NCI-H146 (cell line): ENCODE measurements around the gene ASTN2.

Source experiments
- DNase-seq: peaks from one replicate; lab custom pipeline; 2025; lab: John Stamatoyannopoulos, UW

ASTN2 gene

DNA sequence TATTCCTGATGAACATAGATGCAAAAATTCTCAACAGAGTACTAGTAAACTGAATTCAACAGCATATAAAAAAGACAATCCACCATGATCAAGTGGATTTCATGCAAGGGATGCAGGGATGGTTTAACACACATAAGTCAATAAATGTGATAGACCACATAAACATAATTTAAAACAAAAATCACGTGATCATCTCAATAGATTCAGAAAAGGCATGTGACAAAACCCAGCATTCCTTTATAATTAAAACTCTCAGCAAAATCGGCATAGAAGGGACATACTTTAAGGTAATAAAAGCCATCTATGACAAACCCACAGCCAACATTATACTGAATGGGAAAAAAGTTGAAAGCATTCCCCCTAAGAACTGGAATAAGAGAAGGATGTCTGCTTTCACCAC lies 894.6 kb downstream of the ASTN2 start:
- no peak for DNase-seq

DNA sequence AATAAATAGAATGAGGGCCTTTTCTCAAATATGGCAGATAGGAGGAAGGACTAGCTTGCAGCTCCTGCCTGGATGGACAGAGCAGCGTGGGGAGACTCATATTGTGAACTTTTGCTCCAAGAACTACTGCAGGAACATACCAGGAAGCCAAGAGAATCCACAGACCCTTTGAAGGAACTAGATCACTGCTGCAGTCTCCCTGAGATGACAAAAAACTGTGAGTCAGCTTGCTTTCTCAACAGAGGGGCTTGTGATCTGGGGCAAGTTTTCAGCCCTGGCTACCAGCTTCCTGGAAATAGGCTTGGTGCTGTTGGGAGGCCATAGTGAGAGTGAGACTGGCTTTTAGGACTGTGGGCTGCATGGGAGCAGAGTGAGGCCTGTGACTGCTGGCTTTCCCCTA lies 898.4 kb downstream of the ASTN2 start:
- no peak for DNase-seq

DNA sequence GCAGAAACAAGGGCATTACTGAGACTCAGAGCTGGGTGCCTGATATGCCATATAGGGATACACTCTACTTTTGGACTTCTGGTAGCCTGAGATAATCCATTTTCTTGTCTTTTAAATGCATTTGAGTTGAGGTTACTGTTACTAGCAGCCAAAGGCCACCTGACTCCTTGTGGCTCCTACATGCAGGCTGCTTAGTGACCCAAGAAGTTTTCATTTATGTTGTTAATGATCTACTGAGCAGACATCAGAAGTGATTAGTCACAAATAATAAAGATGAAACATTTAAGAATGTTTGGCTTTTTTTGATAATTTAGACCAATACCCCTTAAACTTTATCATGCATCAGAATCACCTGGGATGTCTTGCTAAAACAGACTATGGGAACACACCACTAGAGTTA lies 899.3 kb downstream of the ASTN2 start:
- no peak for DNase-seq

DNA sequence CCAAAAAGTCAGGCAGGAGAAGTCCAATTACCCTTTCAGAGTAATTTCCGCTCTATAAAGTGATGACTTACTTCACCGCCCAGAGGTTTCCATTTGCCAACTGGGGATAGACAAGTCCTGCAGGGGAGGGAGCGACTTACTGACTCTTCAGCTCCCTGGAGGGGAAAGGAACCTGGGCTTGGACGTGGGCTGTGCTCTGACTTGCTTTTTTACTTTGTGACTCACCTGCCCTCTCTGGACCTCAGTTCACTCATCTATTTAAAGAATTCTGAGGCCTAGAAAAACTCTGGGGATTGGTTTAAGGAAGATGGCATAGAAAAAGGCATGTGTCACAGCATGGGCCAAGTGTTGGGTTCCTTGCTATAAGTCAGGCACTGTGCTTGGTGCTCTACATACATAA lies 908.2 kb downstream of the ASTN2 start:
- DNase-seq, result no peak

DNA sequence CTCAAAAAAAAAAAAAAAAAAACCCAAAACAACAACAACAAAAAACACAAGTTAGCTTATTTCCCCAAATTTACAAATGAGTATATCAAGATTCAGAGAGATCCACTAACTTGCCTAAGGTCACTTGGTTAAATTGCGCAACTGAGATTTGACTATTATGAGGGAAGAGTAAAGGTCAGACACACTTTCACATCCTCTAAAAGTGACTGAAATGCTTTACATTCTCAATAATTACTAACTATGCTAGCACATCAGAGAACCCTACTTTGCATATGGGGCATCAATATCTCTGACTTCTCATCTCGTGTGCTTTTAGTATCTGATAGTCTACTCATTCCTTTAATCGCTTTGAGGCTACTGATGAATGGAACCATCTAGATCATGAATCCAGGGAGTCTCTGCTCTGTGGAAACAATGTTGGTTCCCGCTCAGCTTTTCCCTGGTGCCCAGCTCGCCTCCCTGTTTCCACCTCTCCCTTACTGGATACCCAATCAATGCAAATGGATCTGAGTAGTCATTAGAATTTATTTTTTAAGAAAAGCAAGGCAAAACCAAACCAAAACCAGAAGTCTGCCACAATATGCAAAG lies 909.9 kb downstream of the ASTN2 start:
- DNase-seq, result no peak

DNA sequence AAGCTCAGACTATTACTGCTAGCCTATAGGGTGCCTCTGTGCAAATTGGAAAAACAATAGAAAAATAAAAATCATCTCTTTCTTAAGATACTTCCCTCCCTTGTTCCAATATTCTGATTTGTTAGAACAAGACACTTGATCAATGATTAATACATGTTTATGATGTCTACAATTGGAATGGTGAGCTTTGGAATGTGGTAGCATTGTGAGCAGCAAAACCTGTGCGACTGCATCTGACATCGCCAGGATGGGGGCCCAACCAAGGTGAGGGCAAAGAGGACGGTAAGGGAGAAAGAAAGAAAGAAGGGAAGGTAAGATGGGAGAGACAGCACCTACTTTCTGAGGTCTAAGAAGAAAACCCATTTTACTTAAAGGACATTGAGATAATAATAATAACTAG lies 910.8 kb downstream of the ASTN2 start:
- DNase-seq, result no peak

DNA sequence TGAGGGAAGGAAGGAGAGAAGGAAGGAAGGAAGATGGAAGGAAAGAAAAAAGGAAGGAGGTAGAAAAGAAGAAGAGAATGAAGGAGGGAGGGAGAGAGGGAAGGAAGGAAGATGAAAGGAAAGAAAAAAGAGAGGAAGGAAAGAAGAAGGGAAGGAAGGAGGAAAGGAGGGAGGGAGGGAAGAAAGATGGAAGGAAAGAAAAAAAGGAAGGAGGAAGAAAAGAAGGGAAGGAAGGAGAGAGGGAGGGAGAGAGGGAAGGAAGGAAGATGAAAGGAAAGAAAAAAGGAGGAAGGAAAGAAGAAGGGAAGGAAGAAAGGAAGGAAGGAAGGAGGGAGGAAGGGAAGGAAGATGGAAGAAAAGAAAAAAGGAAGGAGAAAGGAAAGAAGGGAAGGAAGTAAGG lies 912.1 kb downstream of the ASTN2 start:
- no peak for DNase-seq

DNA sequence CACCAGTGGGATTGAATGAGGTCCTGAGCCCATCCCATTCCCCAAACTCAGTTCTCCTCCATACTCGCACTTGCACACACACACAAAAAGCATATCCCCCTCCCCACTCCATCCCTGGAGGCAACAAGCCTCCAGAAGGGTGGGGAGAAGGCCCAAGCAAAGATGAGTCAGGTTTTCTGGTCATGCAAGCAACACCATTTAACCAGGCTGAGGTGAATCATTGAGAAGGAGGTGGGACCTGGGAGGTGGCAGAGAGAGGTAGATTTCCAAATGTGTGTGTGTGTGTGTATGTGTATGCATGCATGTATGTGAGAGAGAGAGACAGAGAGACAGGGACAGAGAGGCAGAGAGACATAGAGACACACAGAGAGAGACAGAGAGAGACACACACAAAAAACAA lies 913.0 kb downstream of the ASTN2 start:
- no peak for DNase-seq

DNA sequence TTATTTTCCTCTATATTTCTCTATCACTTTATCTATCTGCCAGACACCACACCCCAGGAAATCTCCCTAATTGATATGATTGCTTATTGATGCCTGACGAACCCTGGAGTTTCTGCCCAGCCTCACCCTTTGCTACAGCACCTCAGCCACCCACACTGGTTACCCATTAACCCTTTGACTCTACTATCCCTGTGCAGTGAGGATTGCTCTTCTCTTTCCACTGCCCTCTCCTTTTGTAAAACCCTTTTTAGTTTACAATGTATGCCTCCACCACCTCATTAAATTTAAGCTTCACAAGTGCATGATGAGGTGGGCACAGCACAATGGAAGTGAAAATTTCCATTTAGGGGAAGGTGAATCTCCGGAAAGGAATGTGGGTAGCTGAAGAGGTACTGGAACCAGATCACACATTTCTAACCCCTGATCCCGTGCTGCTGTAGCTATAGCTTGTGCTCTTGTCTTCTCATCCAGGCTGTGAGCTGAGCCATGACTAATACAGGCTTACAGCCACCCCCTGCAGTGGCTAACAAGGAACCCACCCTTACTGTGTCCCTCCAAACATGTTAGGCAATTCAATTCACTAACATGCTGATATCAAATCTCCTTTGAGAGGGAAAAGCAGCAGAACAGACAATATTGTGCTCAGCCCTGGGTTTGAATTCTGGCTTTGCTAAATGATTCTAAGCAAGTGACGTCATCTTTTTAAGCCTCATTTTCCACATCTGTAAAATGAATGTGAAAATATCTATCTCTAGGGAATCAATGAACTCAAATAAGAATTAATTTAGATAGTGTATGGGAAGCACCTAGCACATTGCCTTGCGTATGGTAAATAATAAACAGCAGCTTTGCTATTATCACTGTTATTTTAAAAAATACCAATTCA lies 914.6 kb downstream of the ASTN2 start:
- no peak for DNase-seq

DNA sequence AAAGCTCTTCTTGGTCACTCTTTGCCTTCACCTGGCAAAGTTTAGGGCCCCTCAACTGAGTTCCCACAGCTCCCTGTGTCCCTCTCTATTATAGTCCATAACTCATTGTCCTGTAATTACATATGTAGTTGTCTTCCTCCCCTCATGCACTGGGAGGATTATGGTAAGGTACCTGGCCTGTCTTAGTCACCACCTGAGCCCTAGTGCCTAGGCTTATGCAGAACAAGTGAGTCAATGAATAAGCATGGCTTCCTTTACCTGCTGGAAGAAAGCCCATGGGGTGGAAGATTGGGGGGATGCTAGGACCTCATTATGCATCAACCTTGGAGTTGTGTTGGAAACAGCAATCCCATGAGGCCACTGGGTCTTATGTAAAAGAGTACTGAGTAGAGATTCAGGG lies 915.4 kb downstream of the ASTN2 start:
- no peak for DNase-seq

DNA sequence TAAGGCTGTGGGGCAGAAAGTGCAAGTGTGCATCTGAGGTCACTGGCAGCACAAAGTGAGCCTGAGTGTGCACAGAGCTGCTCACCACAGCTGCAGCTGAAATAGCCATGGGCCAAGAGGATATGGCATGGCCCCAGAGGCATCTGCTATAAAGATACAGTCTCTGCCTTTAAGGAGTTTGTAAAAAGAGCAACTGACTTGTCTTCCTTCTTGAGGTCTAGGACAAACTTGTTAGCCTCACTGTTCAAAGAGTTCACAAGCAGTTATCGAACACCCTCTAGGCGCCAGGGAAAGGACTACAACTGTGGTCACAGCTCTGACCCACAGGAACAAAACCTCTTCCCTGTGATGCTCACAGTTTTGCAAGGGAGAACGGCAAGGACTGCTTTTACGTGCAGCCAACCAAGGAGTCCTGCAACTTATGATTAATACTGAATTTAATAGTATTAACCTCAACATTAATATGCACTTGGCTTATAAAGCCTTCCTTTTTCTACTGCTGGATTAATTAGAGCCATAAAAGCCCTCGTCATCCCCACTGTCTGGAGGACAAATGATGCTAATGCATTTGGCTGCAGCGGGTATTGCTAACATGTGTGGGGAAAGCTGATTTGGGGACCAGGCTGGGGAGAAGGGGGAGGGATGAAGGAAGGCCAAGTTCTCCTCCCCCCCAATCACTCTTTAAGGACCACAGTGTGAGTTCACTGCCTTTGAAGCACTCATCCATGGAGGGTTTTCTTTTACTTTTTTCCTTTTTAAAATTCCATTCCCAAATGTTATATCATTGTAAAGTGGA lies 917.6 kb downstream of the ASTN2 start:
- DNase-seq, result no peak

DNA sequence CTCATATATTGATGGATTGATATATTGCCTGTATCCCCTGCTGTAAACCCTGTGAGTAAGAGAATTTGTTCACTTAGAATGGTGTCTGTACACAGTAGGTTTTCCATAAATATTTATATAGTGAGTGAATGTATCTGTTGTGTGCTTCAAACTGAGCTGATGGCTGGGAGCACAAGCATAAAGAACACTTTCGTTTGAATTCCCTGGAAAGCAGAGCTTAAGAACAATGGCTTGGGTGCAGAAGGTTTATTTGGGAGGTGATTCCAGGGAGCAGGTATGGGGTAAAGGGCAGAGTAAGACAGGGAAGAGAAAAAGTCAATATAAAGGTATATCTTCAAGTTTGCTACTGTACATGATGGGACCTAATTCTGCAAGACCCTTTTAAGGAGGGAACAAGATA lies 918.7 kb downstream of the ASTN2 start:
- DNase-seq, result no peak

DNA sequence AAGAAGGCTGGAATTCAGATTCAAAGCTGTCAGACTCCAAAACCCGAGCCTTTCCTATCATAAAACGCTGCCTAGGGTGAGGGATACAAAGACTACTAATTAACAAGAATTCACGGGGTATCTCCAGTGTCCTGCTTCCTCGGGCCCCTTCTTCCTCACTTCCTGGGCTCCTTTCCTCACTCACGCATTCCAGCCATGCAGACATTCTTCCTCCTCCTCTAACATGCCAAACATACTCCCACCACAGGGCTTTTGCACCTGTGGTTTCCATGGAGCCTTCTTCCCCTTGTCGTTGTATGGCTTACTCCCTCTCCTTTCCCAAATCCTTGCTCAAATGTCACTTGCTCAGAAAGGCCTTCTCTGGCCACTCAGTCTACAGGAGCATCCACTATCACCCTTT lies 919.1 kb downstream of the ASTN2 start:
- DNase-seq, result no peak

DNA sequence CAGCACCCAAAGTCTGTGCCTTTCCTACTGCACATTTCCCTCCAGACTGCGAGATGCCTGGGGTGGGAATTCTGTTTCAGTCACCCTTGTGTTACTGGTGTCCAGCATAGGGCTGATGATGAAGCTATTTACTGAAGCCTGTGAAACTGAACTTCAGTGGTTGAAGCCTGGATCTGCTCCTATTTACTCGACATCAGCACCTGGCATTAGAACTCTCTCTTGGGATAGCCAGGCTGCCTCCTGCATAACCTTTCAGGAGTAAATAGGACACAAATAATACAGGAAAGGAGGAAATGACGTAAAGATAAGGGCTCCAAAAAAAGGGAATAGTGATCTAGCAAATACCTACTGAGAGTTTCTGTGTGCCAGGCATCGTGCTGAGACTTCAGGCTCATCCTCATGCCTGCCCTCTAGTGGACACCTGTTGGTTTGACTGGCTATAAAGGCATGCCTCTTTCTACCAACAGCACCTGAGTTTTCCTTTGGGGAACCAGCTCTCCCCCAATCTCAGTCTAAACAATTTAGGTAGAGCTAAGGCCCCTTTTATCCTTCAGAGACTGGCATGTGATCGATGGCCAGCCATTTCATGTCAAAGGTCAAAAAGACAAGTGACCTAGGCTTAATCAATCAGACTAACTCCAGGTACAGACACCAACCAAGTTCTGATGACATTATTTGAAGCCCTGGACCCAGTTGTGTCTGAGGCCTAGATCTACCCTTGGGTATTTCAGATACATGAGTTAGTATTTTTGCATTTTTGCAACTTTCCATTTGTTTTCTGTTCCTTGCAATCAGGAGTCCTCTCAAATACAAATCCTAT lies 919.8 kb downstream of the ASTN2 start:
- DNase-seq, result no peak

DNA sequence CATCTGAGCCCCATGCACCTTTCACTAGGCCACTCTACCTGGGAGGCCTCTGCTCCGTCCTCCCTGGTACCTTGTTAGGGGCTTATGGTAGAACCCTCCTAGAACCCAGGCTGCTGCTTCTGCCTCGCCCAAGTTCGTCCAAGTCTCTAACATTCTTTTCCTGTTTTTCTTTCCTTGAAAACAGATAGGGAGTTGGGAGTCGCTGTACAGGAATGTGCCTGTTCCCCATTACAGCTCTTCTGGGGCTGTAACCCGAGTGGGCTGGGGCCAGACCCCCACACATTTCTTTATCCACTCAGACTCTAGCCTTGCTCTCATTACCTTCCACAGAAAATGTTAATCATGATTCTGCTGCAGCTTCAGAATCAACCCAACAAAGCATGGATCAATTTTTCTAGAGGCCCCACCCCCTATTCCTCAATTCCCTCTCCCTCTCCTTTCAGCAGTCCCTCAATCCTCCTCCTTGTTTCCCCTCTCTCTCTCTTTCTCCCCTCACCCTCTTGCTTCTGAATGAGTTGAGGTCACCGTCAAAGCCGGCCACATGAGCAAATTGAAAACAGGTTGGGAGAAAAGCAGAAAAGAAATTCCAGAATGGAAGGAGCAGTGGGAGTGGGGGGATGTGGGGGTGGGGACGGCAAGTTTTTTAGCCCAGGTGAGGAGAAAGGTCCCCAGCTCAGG lies 921.5 kb downstream of the ASTN2 start:
- no peak for DNase-seq

DNA sequence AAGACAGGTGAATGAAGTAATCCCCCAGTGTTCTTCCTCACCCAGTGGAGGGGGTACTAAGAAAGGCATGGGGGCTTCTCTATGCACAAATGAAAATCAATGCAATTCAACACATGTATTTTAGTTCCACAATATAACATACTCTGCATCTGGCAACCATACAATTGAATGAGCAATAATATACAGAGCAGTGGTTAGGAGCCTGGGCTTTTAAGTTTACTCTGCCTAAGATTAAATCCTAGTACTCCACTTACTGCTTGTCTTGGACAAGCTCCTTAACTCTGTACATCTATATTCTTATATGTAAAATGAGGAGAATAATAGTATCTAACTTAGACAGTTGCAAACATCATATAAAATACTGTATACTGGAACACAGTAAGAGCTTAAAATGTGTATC lies 923.2 kb downstream of the ASTN2 start:
- no peak for DNase-seq

DNA sequence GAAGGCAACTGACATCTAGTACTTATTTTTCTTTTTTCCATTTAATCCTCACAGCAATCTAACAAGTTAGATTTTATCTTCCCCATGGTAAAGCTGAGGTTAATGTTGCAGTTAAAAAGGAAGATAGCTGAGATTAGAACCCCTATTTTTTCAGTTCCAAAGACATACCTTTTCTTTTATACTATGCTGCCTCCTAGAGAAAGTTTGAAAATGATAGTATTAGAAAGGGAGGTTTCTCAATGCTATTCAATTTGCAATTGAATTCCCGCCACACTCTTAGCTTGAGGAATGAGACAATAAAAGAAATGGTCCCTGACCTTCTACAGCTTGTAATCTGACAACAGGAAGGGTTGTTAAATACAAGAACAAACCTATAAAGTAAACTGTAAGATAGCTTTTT lies 923.6 kb downstream of the ASTN2 start:
- DNase-seq, result no peak

DNA sequence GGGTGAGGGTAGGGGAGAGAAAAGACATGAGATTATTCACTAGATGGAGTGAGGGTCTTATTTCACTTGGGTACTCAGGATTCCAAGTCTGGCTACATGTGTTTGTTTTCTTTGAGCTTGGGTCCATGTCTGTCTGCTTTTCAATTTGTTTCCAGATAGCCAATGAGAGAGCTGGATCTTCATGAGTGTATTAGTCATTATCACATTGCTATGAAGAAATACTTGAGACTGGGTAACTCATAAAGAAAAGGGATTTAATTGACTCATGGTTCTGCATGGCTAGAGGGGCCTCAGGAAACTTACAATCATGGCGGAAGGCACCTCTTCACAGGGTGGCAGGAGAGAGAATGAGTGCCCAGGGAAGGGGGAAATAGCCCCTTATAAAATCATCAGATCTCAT lies 924.5 kb downstream of the ASTN2 start:
- DNase-seq, result no peak

DNA sequence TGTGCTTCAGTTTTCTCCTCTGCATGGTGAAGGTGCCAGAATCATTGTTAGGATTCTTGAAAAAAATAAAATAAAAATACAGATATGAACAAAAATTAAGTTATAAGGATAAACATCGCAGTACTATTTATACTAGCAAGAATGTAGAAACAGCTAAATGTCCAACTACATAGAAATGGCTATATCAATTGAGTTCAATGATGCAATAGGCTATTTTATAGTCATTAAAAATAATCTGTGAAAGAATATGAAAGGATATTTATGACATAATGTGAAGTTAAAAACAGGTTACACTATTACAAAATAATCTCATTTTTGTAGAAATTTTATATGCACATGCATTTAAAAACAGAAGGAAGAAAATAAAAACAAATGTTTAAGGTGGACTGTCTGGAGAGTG lies 926.5 kb downstream of the ASTN2 start:
- no peak for DNase-seq

DNA sequence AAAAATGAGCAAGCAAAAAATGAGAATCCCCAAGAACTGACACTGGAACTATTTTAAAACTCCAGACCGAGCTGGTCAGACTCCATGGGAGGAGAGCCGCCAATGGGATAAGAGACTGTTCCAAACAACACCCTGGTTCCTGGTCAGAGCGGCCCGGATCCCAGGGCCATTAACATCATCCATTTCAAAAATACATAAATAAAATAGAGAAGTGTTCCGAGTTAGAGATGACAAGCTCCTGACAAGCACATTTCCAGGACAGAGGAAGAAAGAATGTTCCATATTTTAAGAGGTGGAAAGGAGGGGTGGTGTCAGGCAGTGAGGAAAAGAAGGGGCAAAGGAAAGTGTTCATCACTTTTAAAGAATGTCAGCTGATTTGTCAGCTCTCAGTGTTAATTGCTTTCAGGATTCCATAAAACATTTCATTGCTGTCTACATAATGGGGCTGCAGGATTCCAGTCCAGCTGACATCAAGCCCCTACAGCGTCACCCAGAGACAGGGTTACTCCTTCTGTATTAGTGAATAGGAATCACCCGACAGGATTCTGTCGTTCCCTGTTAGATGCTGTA lies 930.3 kb downstream of the ASTN2 start:
- DNase-seq, result no peak
